Fibroblast of lung (primary cell): ENCODE results near the gene BCL11A.

Source experiments
- CTCF ChIP-seq, 2 donors: IDR thresholded peaks in 1 of 2; conservative IDR thresholded peaks in 1 of 2; 1 replicate in 1 of 2; 2 replicates in 1 of 2; pipeline ENCODE4 v1.5.1; 2011 to 2012; ENCODE audit warnings: low read length in 2 of 2, control low read depth in 1 of 2, inconsistent platforms in 1 of 2, low read depth in 1 of 2, mild to moderate bottlenecking in 1 of 2
- EZH2 ChIP-seq: IDR thresholded peaks from 2 replicates; pipeline ENCODE4 v1.5.1; 2012; ENCODE audit warnings: low read length, control low read depth, mild to moderate bottlenecking; ENCODE audit errors: missing control alignments

- TF ChIP-seq CTCF (conservative IDR thresholded peaks at IDR 0.05 in 1 of 2, IDR thresholded peaks at IDR 0.05 in 1 of 2; ENCODE audit: low read depth in 1 of 2, low read length in 2 of 2), result no peak
- TF ChIP-seq EZH2, result no peak
Measured at GRCh38 chr2:60539140-60539539, 14.3 kb downstream of the BCL11A start.
